PC-3 (cell line): ENCODE measurements around the gene EXOC1L.

ENCODE experiments used
- EZH2phosphoT487 ChIP-seq: fragments of 300-600 bp; sonication (generic); IDR thresholded peaks from 2 replicates; pipeline ENCODE4 v1.6.1; 2018; ENCODE audit warnings: mild to moderate bottlenecking, antibody characterized with exemption, low read length, borderline replicate concordance
- TF ChIP-seq, protein P1 (sequence below): fragments of 300-600 bp; sonication (generic); conservative IDR thresholded peaks from 2 replicates; pipeline ENCODE4 v1.5.1; 2017; ENCODE audit warnings: antibody characterized with exemption, low read depth, mild to moderate bottlenecking, low read length

DNA sequence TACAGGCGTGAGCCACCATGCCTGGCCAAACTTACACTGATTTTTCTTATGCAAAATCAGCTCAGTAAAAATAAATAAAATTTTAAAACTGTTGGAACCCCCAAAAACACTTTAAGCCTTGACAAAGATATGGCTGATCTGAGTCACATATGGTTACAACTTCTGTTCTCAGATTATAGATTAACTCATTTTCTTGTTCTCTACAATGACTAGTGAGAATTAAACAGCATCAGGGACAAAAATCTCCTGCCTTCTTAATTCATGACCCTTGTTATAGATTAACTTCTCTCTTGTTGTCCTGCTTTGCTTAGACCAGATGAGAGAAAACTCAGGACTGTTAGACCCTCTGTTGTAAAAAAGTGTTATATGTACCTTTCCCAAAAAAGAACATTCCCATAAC, 24.2 kb upstream of the EXOC1L start:
- TF ChIP-seq, protein P1, sequence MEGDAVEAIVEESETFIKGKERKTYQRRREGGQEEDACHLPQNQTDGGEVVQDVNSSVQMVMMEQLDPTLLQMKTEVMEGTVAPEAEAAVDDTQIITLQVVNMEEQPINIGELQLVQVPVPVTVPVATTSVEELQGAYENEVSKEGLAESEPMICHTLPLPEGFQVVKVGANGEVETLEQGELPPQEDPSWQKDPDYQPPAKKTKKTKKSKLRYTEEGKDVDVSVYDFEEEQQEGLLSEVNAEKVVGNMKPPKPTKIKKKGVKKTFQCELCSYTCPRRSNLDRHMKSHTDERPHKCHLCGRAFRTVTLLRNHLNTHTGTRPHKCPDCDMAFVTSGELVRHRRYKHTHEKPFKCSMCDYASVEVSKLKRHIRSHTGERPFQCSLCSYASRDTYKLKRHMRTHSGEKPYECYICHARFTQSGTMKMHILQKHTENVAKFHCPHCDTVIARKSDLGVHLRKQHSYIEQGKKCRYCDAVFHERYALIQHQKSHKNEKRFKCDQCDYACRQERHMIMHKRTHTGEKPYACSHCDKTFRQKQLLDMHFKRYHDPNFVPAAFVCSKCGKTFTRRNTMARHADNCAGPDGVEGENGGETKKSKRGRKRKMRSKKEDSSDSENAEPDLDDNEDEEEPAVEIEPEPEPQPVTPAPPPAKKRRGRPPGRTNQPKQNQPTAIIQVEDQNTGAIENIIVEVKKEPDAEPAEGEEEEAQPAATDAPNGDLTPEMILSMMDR: no peak
- TF ChIP-seq EZH2phosphoT487: no peak
